T-helper 1 cell treated with Interleukin-12 subunit alpha and Interleukin-12 subunit beta and Interleukin-4 antibody, amounts not matched to agents 30 μg/mL and 1 μg/mL, for 36 hours (primary cell): ENCODE measurements around the gene CDC42SE1.
"Not testable (repeated sequence)": the region's sequence is repeated elsewhere in the genome, so short reads cannot be mapped to it uniquely, and the experiment has no call there.

Experiments
- H3K27ac Mint-ChIP-seq: one replicate; pipeline ENCODE4 v1.8.0; 2021; ENCODE audit warnings: mild to moderate bottlenecking, mixed read lengths
- H3K27me3 Mint-ChIP-seq: one replicate; pipeline ENCODE4 v1.8.0; 2021; ENCODE audit warnings: low read depth, mixed read lengths
- H3K36me3 Mint-ChIP-seq: one replicate; pipeline ENCODE4 v1.8.0; 2021; ENCODE audit warnings: low read depth, mixed read lengths
- H3K4me1 Mint-ChIP-seq: one replicate; pipeline ENCODE4 v1.8.0; 2021; ENCODE audit warnings: low read depth, mixed read lengths
- H3K4me3 Mint-ChIP-seq: one replicate; pipeline ENCODE4 v1.8.0; 2021; ENCODE audit warnings: mild to moderate bottlenecking, moderate library complexity, mixed read lengths
- H3K9me3 Mint-ChIP-seq: one replicate; pipeline ENCODE4 v1.8.0; 2021; ENCODE audit warnings: mixed read lengths

Gene CDC42SE1, protein sequence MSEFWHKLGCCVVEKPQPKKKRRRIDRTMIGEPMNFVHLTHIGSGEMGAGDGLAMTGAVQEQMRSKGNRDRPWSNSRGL

DNA sequence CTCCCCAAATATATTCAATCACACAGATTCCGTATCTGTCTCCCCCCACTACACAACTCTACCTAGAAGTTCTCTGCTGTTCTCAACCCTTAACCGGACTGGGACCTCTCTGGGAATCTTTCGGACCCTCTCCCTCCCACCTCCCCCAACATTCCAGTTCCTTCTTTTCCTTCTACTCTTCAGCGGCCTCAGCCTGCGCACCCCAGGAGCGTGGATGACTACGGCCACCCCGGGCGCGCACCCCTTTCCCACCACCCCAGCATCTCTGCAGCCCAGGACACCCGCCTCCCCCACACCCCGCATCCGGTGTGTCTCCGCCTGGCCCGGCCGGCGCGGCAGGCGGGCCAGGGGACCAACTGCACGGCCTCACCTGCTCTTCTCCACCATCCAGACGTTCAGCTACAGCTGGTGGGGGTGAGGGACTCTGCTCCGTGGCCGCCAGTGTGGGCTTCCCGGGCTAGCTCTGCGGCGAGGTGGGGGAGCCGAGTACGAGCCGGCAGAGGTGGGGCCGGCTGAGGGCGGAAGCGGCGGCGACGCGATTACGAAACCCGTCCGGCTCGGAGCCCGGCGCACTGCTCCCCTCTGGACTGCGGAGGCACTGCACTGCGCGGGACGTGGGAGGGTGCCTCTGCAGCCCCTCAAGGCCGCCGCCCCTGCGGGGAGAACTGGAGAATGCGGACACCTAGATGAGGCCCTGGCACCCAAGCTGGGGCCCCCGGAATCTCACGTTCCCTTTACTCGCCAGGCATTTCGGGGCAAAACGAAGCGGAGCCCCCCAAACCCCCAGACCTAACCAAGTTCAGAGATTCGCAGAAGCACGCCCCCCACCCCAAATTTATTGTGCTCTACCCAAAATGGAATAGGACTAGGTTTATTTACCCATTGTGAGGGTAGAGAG lies at the start of gene CDC42SE1:
Gene CDC42SE1, minus strand, starts transcription at position 514 of the 898 bp plus-strand sequence. CDS start 3,892 bp downstream, outside the sequence.
- H3K4me1 Mint-ChIP-seq: peaks cover 44% of the 10 kb centered on the region
- peaks cover 45% of the 10 kb centered on the region for H3K36me3 Mint-ChIP-seq
- peak within 1 kb of the TSS; percentile 95 for H3K27ac Mint-ChIP-seq
- H3K27me3 Mint-ChIP-seq: no peaks in the 10 kb centered on the region
- H3K4me3 Mint-ChIP-seq: peak within 1 kb of the TSS; percentile 99
- no peaks in the 10 kb centered on the region for H3K9me3 Mint-ChIP-seq

DNA sequence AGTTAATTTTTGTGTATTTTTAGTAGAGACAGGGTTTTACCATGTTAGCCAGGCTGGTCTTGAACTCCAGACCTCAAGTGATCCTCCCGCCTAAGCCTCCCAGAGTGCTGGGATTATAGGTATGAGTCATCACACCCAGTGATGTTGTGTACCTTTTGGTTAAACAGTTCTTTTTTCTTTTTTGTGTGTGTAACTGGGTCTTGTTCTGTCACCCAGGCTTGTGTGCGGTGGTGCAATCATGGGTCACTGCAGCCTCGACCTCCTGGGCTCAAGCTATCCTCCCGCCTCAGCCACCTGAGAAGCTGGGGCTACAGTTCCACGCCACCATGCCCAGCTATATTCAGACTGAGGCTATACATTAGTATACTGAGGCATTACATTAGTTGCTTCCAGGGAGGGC lies 48.9 kb upstream of the CDC42SE1 start:
- H3K9me3 Mint-ChIP-seq: no peaks in the 10 kb centered on the region
- H3K36me3 Mint-ChIP-seq: peaks cover 9% of the 10 kb centered on the region
- no peak overlapping the region for H3K27ac Mint-ChIP-seq
- no peaks in the 10 kb centered on the region for H3K27me3 Mint-ChIP-seq
- no peaks in the 10 kb centered on the region for H3K4me1 Mint-ChIP-seq
- no peak overlapping the region for H3K4me3 Mint-ChIP-seq

DNA sequence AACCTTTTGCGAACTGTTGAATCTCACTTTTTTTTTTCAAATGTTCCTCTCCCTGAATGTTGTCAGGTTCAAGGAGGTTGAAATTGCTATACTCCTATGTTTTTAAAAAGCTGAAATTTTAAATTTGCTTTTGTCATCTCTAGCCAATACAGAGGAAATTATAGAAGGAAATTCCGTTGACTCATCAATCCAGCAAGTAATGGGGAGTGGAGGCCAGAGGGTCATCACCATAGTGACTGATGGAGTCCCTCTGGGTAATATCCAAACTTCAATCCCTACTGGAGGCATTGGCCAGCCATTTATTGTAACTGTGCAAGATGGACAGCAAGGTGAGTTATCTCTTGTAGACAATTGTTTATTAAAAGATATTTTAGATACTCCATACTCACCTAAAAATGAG lies 47.5 kb upstream of the CDC42SE1 start:
- no peak overlapping the region for H3K4me3 Mint-ChIP-seq
- no peaks in the 10 kb centered on the region for H3K9me3 Mint-ChIP-seq
- no peaks in the 10 kb centered on the region for H3K27me3 Mint-ChIP-seq
- H3K27ac Mint-ChIP-seq: no peak overlapping the region
- H3K36me3 Mint-ChIP-seq: peaks cover 9% of the 10 kb centered on the region
- H3K4me1 Mint-ChIP-seq: no peaks in the 10 kb centered on the region

DNA sequence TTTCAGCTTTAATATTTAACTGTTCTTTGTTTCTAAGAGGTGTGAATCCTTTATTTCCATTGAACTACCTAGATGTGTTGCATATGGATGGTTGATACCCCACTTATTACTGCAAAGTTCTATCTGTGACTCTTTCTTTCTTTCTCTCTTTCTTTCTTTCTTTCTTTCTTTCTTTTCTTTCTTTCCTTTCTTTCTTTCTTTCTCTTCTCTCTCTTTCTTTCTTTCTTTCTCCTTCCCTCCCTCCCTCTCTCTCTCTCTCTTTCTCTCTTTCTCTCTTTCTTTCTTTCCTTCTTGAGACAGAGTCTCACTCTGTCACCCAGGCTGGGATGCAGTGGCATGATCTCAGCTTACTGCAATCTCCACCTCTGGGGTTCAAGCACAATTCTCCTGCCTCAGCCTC lies 45.2 kb upstream of the CDC42SE1 start:
- H3K4me3 Mint-ChIP-seq: no peak overlapping the region
- H3K27me3 Mint-ChIP-seq: no peaks in the 10 kb centered on the region
- no peak overlapping the region for H3K27ac Mint-ChIP-seq
- H3K36me3 Mint-ChIP-seq: peaks cover 8% of the 10 kb centered on the region
- H3K4me1 Mint-ChIP-seq: no peaks in the 10 kb centered on the region
- H3K9me3 Mint-ChIP-seq: no peaks in the 10 kb centered on the region

DNA sequence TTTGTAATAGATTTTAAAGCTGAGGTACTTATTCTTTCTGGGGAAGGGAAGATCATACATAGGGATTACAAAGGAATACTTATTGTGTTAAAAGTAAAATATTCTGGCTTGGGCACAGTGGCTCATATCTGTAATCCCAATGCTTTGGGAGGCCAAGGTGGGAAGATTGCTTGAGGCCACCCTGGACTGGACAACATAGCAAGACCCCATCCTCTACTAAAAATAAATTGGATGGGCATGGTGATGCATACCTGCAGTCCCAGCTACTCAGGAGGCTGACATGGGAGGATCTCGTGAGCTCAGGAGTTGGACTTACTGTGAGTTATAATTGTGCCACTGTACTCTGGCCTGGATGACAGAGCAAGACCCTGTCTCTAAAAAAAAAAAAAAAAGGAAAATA lies 38.7 kb upstream of the CDC42SE1 start:
- peaks cover 3% of the 10 kb centered on the region for H3K36me3 Mint-ChIP-seq
- H3K9me3 Mint-ChIP-seq: no peaks in the 10 kb centered on the region
- H3K4me3 Mint-ChIP-seq: no peak overlapping the region
- H3K27ac Mint-ChIP-seq: no peak overlapping the region
- H3K27me3 Mint-ChIP-seq: no peaks in the 10 kb centered on the region
- no peaks in the 10 kb centered on the region for H3K4me1 Mint-ChIP-seq

DNA sequence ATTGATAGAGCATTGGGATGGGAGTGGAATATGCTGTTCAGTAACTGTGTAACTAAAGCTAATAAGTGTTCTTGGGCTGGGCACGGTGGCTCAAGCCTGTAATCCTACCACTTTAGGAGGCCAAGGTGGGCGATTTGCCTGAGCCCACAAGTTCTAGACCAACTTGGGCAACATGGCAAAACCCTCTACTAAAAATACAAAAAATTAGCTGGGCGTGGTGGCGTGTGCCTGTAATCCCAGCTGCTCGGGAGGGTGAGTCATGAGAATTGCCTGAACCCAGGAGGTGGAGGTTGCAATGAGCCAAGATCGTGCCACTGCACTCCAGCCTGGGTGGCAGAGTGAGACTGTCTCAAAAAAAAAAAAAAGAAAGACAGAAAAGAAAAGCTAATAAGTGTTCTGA lies 38.0 kb upstream of the CDC42SE1 start:
- not testable (repeated sequence) for H3K36me3 Mint-ChIP-seq, H3K4me1 Mint-ChIP-seq, H3K4me3 Mint-ChIP-seq, H3K27ac Mint-ChIP-seq, H3K9me3 Mint-ChIP-seq, H3K27me3 Mint-ChIP-seq

DNA sequence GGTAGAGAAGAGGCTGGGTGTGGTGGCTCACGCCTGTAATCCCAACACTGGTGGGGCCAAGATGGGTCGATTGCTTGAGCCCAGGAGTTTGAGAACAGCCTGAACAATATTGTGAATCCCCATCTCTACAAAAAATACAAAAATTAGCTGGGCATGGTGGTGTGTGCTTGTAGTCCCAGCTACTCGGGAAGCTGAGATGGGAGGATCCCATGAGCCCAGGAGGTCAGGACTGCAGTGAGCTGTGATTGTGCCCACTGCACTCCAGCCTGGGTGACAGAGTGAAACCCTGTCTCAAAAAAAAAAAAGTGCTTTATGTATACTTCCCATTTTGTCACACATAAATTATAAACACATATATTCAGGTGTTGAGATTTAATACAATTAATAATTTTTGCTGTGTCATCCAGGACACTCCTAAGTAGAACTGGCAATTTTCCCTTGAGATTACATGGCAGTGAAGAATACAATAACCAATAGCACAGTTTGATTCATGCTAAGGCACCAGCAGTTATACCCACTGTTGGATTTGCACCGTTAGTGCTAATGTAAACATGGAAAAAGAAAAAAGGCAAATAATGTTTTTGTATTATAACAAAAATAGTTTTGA lies 26.6 kb upstream of the CDC42SE1 start:
- Mint-ChIP-seq H3K27me3 (no peaks in the 10 kb centered on the region), H3K4me1 (no peaks in the 10 kb centered on the region), H3K36me3 (peaks cover 1% of the 10 kb centered on the region), H3K4me3 (no peak overlapping the region), H3K9me3 (no peaks in the 10 kb centered on the region), H3K27ac (no peak overlapping the region)

DNA sequence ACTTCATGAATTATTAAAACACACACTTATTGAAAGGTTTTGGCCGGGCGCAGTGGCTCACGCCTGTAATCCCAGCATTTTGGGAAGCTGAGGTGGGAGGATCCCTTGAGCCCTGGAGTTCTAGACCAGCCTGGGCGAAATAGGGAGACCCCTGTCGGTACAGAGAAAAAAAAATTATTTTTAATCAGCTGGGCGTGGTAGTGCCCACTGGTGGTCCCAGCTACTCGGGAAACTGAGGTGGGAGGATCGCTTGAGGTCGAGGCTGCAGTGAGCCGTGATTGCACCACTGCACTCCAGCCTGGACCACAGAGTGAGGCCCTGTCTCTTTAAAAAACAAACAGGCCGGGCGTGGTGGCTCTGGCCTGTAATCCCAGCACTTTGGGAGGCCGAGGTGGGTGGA lies 12.8 kb upstream of the CDC42SE1 start:
- Mint-ChIP-seq H3K4me1 (peaks cover 12% of the 10 kb centered on the region), H3K27ac (no peak overlapping the region), H3K4me3 (no peak overlapping the region), H3K36me3 (peaks cover 14% of the 10 kb centered on the region), H3K27me3 (no peaks in the 10 kb centered on the region), H3K9me3 (no peaks in the 10 kb centered on the region)

DNA sequence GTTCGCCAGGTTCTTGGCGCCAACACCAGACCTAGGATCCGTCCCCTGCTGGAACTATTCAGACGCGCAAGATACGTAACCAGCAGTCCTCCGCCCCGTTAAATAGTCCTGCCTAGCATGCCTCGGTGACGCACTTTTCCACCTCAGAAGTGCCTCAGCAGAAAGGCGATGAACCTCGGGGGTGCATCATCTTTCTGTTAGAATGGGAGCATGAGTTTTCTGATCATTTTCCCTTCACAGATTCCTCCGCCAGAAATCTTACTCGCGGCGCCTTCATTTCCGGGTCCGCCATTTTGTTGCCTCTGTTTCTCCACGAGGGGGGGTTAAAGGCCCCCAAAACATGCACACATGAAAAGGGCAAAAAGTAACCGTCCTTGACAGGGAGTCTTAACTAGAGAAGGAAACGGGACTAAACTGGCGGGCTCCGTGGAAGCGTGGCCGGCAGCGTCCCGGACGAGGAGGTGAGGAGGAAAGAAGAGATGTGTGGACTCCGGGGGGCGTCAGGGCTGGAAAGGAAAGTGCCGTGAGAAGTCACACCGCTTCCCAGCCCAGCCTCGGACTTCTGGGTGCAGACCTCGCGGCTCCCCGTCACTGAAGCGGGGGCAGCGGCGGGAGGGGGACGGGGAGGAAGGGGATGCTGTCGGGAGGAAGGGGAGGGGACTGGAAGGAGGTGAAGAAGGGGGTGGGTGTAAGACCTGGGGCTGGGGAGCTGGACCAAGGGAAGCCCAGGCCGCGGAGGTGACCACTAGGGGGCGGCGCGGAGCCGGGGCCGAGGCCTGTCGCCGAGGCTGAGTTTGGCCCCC lies 11.3 kb upstream of the CDC42SE1 start, which contains the start of gene GABPB2:
Gene GABPB2, plus strand, starts transcription at position 288 of the 803 bp plus-strand sequence. CDS start 17,429 bp downstream, outside the sequence.
- peaks cover 17% of the 10 kb centered on the region for H3K36me3 Mint-ChIP-seq
- H3K27me3 Mint-ChIP-seq: no peaks in the 10 kb centered on the region
- H3K9me3 Mint-ChIP-seq: no peaks in the 10 kb centered on the region
- peak within 1 kb of the TSS; percentile 97 for H3K4me3 Mint-ChIP-seq
- H3K27ac Mint-ChIP-seq: peak within 1 kb of the TSS; percentile 99
- peaks cover 12% of the 10 kb centered on the region for H3K4me1 Mint-ChIP-seq

DNA sequence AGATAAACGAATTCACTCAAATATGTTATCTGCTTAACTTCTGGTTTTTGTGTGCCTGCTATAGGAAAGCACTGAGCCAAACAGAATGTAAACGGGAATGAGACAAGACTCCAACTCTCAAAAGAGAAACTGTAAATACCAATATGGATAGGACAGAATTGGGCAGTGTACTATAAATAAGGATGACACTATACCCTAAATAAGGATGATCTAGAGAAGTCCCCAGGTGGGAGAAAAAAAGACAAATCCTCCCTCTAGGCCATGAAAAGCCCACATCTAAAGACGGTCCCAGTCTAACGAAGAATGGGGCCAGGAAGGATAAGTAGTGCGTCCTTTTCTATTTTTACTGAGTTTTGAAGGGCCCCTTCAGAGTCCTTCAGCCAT lies 9.7 kb upstream of the CDC42SE1 start:
- Mint-ChIP-seq H3K4me3 (peak overlapping the region; percentile 51), H3K4me1 (peaks cover 13% of the 10 kb centered on the region), H3K27me3 (no peaks in the 10 kb centered on the region), H3K27ac (peak overlapping the region; percentile 68), H3K9me3 (no peaks in the 10 kb centered on the region), H3K36me3 (peaks cover 17% of the 10 kb centered on the region)

DNA sequence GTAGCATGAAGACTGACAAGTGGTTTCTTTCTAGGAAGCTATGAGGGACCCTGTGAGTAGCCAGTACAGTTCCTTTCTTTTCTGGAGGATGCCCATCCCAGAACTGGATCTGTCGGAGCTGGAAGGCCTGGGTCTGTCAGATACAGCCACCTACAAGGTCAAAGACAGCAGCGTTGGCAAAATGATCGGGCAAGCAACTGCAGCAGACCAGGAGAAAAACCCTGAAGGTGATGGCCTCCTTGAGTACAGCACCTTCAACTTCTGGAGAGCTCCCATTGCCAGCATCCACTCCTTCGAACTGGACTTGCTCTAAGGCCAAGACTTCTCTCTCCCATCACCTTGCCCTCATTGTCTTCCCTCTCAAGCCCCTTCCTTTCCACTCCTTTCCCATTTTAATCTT lies 7.8 kb upstream of the CDC42SE1 start:
- Mint-ChIP-seq H3K9me3 (no peaks in the 10 kb centered on the region), H3K27me3 (no peaks in the 10 kb centered on the region), H3K36me3 (peaks cover 14% of the 10 kb centered on the region), H3K4me3 (no peak overlapping the region), H3K4me1 (peaks cover 15% of the 10 kb centered on the region), H3K27ac (no peak overlapping the region)

DNA sequence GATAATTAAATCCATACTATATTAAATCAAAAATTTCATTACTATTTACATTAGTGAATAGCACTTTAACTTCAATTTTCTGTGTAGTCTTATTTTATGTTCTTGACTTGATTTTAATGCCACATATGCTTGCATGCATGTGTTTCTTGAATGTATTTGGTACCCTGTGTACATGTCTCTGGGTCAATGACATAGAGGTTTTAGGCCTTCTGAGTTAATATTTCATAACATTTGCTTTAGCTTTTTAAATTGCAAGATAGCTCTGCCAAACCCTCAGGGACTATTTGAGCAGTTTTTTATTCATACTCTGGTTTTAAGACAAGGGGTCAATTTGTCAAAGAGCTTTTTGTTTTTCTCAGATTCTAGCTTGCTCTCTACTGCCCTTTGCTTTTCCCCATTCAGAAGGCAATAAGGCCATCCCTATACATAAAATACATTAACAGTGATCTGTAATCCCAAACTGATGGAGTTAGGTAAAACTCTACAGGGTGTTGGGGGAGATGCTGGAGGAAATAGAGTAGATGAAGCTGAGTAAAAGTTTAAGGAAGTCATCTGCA lies 5.7 kb upstream of the CDC42SE1 start:
- H3K4me3 Mint-ChIP-seq: no peak overlapping the region
- H3K36me3 Mint-ChIP-seq: peaks cover 10% of the 10 kb centered on the region

DNA sequence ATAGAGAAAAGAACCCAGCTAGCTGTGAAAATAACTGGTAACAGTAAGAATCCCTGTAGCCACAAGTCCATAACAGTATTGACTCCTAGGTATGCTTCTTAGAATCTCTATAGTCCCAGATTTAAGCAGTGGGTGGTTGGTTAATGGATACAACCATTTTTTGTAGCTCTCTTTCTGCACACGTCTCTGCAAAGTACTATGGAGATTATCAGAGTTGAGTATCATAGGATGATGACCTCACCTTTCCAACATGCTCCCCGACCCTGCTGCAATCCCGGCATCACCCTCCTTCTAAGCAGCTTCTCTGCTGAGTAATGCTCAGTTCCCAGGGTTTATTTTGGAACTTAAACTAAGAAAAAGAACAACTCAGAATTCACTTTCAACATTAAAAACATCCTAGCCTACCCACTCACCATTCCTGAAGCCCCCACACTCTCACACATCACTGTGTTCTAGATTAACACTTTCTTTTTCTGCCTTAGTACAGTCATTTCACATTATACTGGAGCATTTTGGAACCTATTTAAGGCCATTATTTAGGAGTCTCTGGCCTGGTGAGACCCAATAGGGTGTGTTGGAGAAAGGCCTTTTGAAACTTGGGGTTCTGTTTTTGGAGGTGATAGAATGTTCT lies 3.4 kb upstream of the CDC42SE1 start:
- Mint-ChIP-seq H3K36me3 (peaks cover 19% of the 10 kb centered on the region), H3K4me1 (peaks cover 20% of the 10 kb centered on the region), H3K4me3 (no peak overlapping the region), H3K9me3 (no peaks in the 10 kb centered on the region), H3K27ac (no peak overlapping the region), H3K27me3 (no peaks in the 10 kb centered on the region)

More for the DNA sequence above, 5.7 kb upstream of the CDC42SE1 start:
- no peaks in the 10 kb centered on the region for H3K9me3 Mint-ChIP-seq
- H3K27ac Mint-ChIP-seq: no peak overlapping the region
- H3K27me3 Mint-ChIP-seq: no peaks in the 10 kb centered on the region
- peaks cover 14% of the 10 kb centered on the region for H3K4me1 Mint-ChIP-seq

DNA sequence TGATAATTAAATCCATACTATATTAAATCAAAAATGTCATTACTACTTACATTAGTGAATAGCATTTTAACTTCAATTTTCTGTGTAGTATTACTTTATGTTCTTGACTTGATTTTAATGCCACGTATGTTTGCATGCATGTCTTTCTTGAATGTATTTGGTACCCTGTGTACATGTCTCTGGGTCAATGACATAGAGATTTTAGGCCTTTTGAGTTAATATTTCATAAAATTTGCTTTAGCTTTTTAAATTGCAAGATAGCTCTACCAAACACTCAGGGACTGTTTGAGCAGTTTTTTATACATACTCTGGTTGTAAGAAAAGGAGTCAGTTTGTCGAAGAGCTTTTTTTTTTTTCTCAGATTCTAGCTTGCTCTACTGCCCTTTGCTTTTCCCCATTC lies 2.3 kb upstream of the CDC42SE1 start:
- peaks cover 27% of the 10 kb centered on the region for H3K36me3 Mint-ChIP-seq
- H3K27me3 Mint-ChIP-seq: no peaks in the 10 kb centered on the region
- no peak overlapping the region for H3K27ac Mint-ChIP-seq
- H3K4me3 Mint-ChIP-seq: no peak overlapping the region
- peaks cover 28% of the 10 kb centered on the region for H3K4me1 Mint-ChIP-seq
- no peaks in the 10 kb centered on the region for H3K9me3 Mint-ChIP-seq
